GM12878 (cell line): ENCODE data around the gene ALOX12B. TPM values are rescaled to one million over a fixed set of nuclear protein-coding genes. Genes with fewer than 3 reads are reported as not detected.

Experiments used
- ATAC-seq: fragments of 200-7000 bp; cut with Tn5 transposase; 3 replicates; pipeline ENCODE4 v1.9.1; 2020; ENCODE audit warnings: mild to moderate bottlenecking, moderate library complexity
- BruUV-seq: library from RNA; stranded (reverse); fragments of 400-500 nt; replicated peaks from 2 replicates; lab custom pipeline; 2021; lab: Mats Ljungman, UMichigan
- CTCF ChIA-PET: fragments of 300-600 bp; sonication (Branson Sonifier 250); formaldehyde crosslinking; extraction: SDS; loops from one replicate; lab custom pipeline; 2021; ENCODE audit warnings: inconsistent platforms; lab: Yijun Ruan, JAX
- POLR2A ChIA-PET: fragments of 350-600 bp; formaldehyde crosslinking; extraction: SDS; loops from one replicate; lab custom pipeline; 2021; ENCODE audit warnings: inconsistent platforms; lab: Charles Lee
- RAD21 ChIA-PET: fragments of 300-600 bp; sonication (Branson Sonifier 250); formaldehyde crosslinking; loops from one replicate; lab custom pipeline; 2023; ENCODE audit warnings: antibody characterized with exemption; ENCODE audit not compliant: unreplicated experiment; lab: Charles Lee
- SMC1A ChIA-PET: fragments of 300-600 bp; sonication (Branson Sonifier 250); formaldehyde crosslinking; loops from one replicate; lab custom pipeline; 2023; ENCODE audit not compliant: unreplicated experiment, uncharacterized antibody; lab: Charles Lee
- DNase-seq: peaks from one replicate; pipeline ENCODE4 v3.0.0-alpha.2; 2011; ENCODE audit warnings: low read depth, low spot score
- FAIRE-seq: peaks from 3 replicates; lab custom pipeline; 2011; peaks lifted over from hg19 to GRCh38; lab: Jason Lieb, UNC
- H2AFZ ChIP-seq: 2 replicates; pipeline ENCODE4 v1.6.0; 2011; ENCODE audit warnings: low read depth, low read length, control low read depth; ENCODE audit not compliant: control insufficient read depth
- H3K27ac ChIP-seq: 2 replicates; pipeline ENCODE4 v1.5.1; 2011; ENCODE audit warnings: control low read depth; ENCODE audit not compliant: control insufficient read depth, insufficient read depth
- H3K27me3 ChIP-seq, 2 experiments: replicated peaks in 1 of 2; 2 replicates each; pipeline versions ENCODE4 v1.6.0 to v1.6.1; 2011; ENCODE audit warnings: low read length in 1 of 2; ENCODE audit not compliant: control insufficient read depth in 2 of 2, insufficient read depth in 2 of 2
- H3K36me3 ChIP-seq, 2 experiments: 2 replicates each; pipeline ENCODE4 v1.5.1; 2011; ENCODE audit warnings: low read length in 1 of 2; ENCODE audit not compliant: control insufficient read depth in 2 of 2, insufficient read depth in 2 of 2
- H3K4me1 ChIP-seq: 2 replicates; pipeline ENCODE4 v1.6.1; 2011; ENCODE audit warnings: mild to moderate bottlenecking, low read length, moderate library complexity, mixed read lengths; ENCODE audit not compliant: control insufficient read depth, insufficient read depth
- H3K4me2 ChIP-seq: 2 replicates; pipeline ENCODE4 v1.6.0; 2011; ENCODE audit warnings: control low read depth; ENCODE audit not compliant: control insufficient read depth, insufficient read depth
- H3K4me3 ChIP-seq: fragments of 200-600 bp; sonication (generic); 2 replicates; pipeline ENCODE4 v1.5.1; 2016
- H3K79me2 ChIP-seq: 2 replicates; pipeline ENCODE4 v1.6.0; 2011; ENCODE audit warnings: low read length; ENCODE audit not compliant: control insufficient read depth, insufficient read depth
- H3K9ac ChIP-seq: 2 replicates; pipeline ENCODE4 v1.8.0; 2011; ENCODE audit warnings: low read length, control low read depth, mixed read lengths; ENCODE audit not compliant: control insufficient read depth, insufficient read depth
- H3K9me3 ChIP-seq: replicated peaks from 3 replicates; pipeline ENCODE4 v1.5.1; 2011; ENCODE audit warnings: mild to moderate bottlenecking, low read length; ENCODE audit not compliant: control insufficient read depth, insufficient read depth
- H4K20me1 ChIP-seq: 2 replicates; pipeline ENCODE4 v1.6.0; 2011; ENCODE audit not compliant: control insufficient read depth, insufficient read depth
- BHLHE40 ChIP-seq, 2 experiments: fragments of 450-650 bp in 1 of 2; IDR thresholded peaks; 2 replicates each; pipeline ENCODE4 v1.6.1; 2011 to 2017; ENCODE audit warnings: low read depth in 2 of 2, borderline replicate concordance in 1 of 2, improper control_type of control experiment in 1 of 2, low read length in 1 of 2, mild to moderate bottlenecking in 1 of 2
- EED ChIP-seq: sonication (generic); IDR thresholded peaks from 2 replicates; pipeline ENCODE4 v1.6.1; 2016; ENCODE audit warnings: antibody characterized with exemption, low read depth
- HDAC6 ChIP-seq: fragments of 200-600 bp; sonication (generic); IDR thresholded peaks from one replicate; pipeline ENCODE4 v1.8.0; 2017; ENCODE audit warnings: antibody characterized with exemption; ENCODE audit not compliant: unreplicated experiment
- HDGF ChIP-seq: fragments of 450-650 bp; IDR thresholded peaks from 2 replicates; pipeline ENCODE4 v1.6.1; 2016; ENCODE audit warnings: antibody characterized with exemption
- MXI1 ChIP-seq: fragments of 150-350 bp; IDR thresholded peaks from 2 replicates; pipeline ENCODE4 v1.6.1; 2011; ENCODE audit warnings: low read depth, mild to moderate bottlenecking, inconsistent platforms, low read length, improper control_type of control experiment
- SMAD5 ChIP-seq: IDR thresholded peaks from 2 replicates; pipeline ENCODE4 v1.6.1; 2016; ENCODE audit warnings: antibody characterized with exemption, low read depth
- STAT1 ChIP-seq: fragments of 450-650 bp; conservative IDR thresholded peaks from 2 replicates; pipeline ENCODE4 v1.6.1; 2014; ENCODE audit warnings: antibody characterized with exemption, mild to moderate bottlenecking
- YBX1 ChIP-seq: fragments of 450-650 bp; IDR thresholded peaks from 2 replicates; pipeline ENCODE4 v1.6.1; 2016; ENCODE audit warnings: antibody characterized with exemption
- ZNF217 ChIP-seq: fragments of 450-650 bp; IDR thresholded peaks from 2 replicates; pipeline ENCODE4 v1.6.1; 2017; ENCODE audit warnings: antibody characterized with exemption, mild to moderate bottlenecking
- ZZZ3 ChIP-seq: IDR thresholded peaks from 2 replicates; pipeline ENCODE4 v1.6.1; 2011; ENCODE audit warnings: low read depth; ENCODE audit not compliant: control insufficient read depth, insufficient read length
- WGBS: methylation state at CpG from one replicate; pipeline ENCODE4 v1.1.6; 2016; ENCODE audit warnings: low lambda C conversion rate; ENCODE audit not compliant: insufficient replicate concordance, insufficient coverage; ENCODE audit errors: missing lambda C conversion rate; 5-methylcytosine and 5-hydroxymethylcytosine counted together
- in situ Hi-C: fragments of 300-500 bp; cut with MboI; formaldehyde crosslinking; loops from 9 replicates; pipeline ENCODE4 v1.14.3; 2018; ENCODE audit warnings: mixed read lengths
- intact Hi-C: fragments of 100-400 bp; cut with micrococcal nuclease; formaldehyde crosslinking; loops from one replicate; pipeline ENCODE4 v1.14.2; 2022; ENCODE audit not compliant: unreplicated experiment
- polyA plus RNA-seq, 11 experiments: library from polyadenylated mRNA; depleted of rRNA in 4 of 11; unstranded in 6 of 11; stranded (reverse) in 5 of 11; fragments of >200 nt; fragmentation: Nextera tagmentation in 4 of 11; fragmentation: Illumina TruSeq in 1 of 11; extraction: Ambion mirVana in 4 of 11; extraction: Trizol in 1 of 11; gene quantifications; 1 replicate in 1 of 11; 2 replicates in 10 of 11; pipeline versions ENCODE4 v1.2.1 to v1.2.3, GENCODE V29; 2011 to 2016; ENCODE audit warnings: inconsistent platforms in 2 of 11, missing spikeins in 2 of 11, low read depth in 1 of 11
- total RNA-seq, 4 experiments: library from RNA; depleted of rRNA in 3 of 4; stranded (reverse); fragments of >200 nt in 3 of 4; fragmentation: Illumina TruSeq in 1 of 4; extraction: Trizol in 1 of 4; gene quantifications; 2 replicates each; pipeline versions ENCODE4 v1.2.1 to v1.2.3, GENCODE V29; 2013 to 2021
- TF ChIP-seq, protein P1 (sequence below): IDR thresholded peaks from 2 replicates; pipeline ENCODE4 v1.6.1; 2012; ENCODE audit warnings: low read depth, low read length, improper control_type of control experiment
- TF ChIP-seq, protein P2 (sequence below): IDR thresholded peaks from 2 replicates; pipeline ENCODE4 v1.6.1; 2011; ENCODE audit warnings: borderline replicate concordance, low read depth, mild to moderate bottlenecking, moderate library complexity, mixed read lengths, low read length; ENCODE audit not compliant: insufficient read depth; ENCODE audit errors: extremely low read length

ALOX12B gene
- total and polyA plus RNA-seq, 10 of the 15 experiments (the other 5 are each of a cell fraction or from before 2014, with no cell fraction given), result 0.17 to 0.54 TPM; not detected in 8

DNA sequence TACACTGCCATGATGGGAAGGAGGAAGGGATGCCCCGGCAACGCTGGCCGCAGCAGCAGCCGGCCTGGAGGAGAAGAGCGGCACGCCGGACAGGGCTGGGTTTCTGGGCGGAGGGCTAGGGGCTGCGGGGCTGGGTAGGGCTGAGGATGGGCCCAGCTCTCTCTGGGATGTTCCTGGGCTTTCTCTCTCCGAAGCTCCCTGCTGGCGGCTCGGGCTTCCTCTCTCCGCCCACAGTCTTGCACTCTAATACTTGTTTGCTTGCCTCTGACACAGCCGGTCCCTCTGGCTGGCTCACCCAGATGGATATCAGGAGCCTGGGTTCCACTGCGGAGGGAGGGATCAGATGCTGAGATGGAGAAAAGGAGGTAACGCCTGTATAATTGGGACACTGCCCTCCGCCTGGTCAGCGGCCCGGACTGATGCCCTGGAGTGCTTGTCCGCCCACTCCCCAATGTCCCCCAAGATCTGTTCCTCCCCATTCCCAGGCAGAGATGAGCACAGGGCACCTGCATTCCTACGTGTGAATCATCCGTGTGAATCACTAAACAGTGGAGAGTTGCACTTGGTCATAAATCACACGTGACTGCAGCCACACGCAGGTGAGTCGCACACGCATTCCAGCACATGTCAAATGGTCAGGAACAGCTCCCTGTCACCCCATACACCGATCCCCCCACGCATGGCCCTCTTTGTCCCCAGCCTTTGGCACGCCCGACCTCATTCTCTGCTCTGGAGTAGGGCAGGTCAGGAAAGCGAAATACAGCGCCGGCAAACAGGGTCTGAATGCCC, 30.7 kb upstream of the ALOX12B start, which contains the start of gene ALOXE3:
TSS of gene ALOXE3 (minus strand) at position 535 of the 789 bp plus-strand sequence. CDS start at position 11, 524 bp downstream.
- Histone ChIP-seq H3K4me1 (peaks cover 19% of the 10 kb centered on the region), H3K27me3 (peaks cover 0 to 8% of the 10 kb centered on the region in 2 experiments; a peak in 3 of 4 replicates), H3K79me2 (no peaks in the 10 kb centered on the region), H3K9me3 (no peaks in the 10 kb centered on the region), H3K36me3 (no peaks in the 10 kb centered on the region), H2AFZ (peak within 1 kb of the TSS; percentile 39), H3K4me3 (peak within 1 kb of the TSS; percentile 86), H4K20me1 (no peaks in the 10 kb centered on the region), H3K9ac (0 out of 2 replicates have a peak within 1 kb of the TSS, but pooled peaks have one; percentile 1), H3K4me2 (peak within 1 kb of the TSS; percentile 67), H3K27ac (peak within 1 kb of the TSS; percentile 12; the same call in 1 of the 2 replicates)
- ATAC-seq (no peak; the same call in 1 of the 3 replicates), DNase-seq (no peak), FAIRE-seq (no peak)
- POLR2A ChIA-PET, result interaction anchor here (0.5 to 3.1 kb wide), 12 partner anchors 12 to 276 kb away, joined by 3 to 28 read pairs (median 5); partner anchors contain the start of gene SLC25A35
- SMC1A ChIA-PET, result interaction anchor here (1.1 to 3.7 kb wide), 17 partner anchors 17 to 128 kb away, joined by 3 to 28 read pairs (median 5); partner anchors contain the start of gene BORCS6
- intact Hi-C loops (loop anchor here (2.0 to 5.0 kb wide), 2 partner anchors 37 to 56 kb away; no protein-coding TSS in a partner anchor), in situ Hi-C loops (loop anchor here (5.0 kb wide), 1 partner anchor 179 kb away; the partner anchor contains the start of gene SLC25A35)
- RAD21 ChIA-PET, result interaction anchor here (1.0 to 3.3 kb wide), 12 partner anchors 8 to 129 kb away, joined by 3 to 40 read pairs (median 10); no protein-coding TSS in a partner anchor
- 4% methylated on average over 29 of the region's 33 CpGs for WGBS
- BruUV-seq, result no TSS peak
- CTCF ChIA-PET, result interaction anchor here (0.9 to 7.4 kb wide), 30 partner anchors 8 to 273 kb away, joined by 3 to 116 read pairs (median 11); partner anchors contain the start of genes CTC1, PER1 and SLC25A35
- TF ChIP-seq BHLHE40 (IDR thresholded peaks at IDR 0.05; ENCODE audit: borderline replicate concordance in 1 of 2, low read depth in 2 of 2, low read length in 1 of 2) (peak; percentile 39 to 63; a peak in 3 of 4 replicates), ZZZ3 (no peak), STAT1 (no peak), HDGF (0 out of 2 replicates have a peak, but pooled peaks have one; percentile 36), HDAC6 (no peak), MXI1 (no peak), EED (0 out of 2 replicates have a peak, but pooled peaks have one; percentile 10), YBX1 (no peak), SMAD5 (no peak), ZNF217 (no peak)
- TF ChIP-seq, protein P1, sequence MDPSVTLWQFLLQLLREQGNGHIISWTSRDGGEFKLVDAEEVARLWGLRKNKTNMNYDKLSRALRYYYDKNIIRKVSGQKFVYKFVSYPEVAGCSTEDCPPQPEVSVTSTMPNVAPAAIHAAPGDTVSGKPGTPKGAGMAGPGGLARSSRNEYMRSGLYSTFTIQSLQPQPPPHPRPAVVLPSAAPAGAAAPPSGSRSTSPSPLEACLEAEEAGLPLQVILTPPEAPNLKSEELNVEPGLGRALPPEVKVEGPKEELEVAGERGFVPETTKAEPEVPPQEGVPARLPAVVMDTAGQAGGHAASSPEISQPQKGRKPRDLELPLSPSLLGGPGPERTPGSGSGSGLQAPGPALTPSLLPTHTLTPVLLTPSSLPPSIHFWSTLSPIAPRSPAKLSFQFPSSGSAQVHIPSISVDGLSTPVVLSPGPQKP, result no peak
- TF ChIP-seq, protein P2, sequence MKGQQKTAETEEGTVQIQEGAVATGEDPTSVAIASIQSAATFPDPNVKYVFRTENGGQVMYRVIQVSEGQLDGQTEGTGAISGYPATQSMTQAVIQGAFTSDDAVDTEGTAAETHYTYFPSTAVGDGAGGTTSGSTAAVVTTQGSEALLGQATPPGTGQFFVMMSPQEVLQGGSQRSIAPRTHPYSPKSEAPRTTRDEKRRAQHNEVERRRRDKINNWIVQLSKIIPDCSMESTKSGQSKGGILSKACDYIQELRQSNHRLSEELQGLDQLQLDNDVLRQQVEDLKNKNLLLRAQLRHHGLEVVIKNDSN, result peak; percentile 48
